Measurements from ENCODE around the gene WTAP. TPM values are rescaled to one million over a fixed set of nuclear protein-coding genes. Genes with fewer than 3 reads are reported as not detected.
A peak's percentile ranks its signal among the peaks of the same experiment; 100 is the strongest.

The WTAP gene
- total RNA-seq, 1 experiment from 2014 or later, result 142 TPM

GRCh38 chr6:159714404-159714803 lies 12.9 kb upstream of the WTAP start:
- BruUV-seq (replicated peaks), result no TSS peak
- TF ChIP-seq, protein P1, sequence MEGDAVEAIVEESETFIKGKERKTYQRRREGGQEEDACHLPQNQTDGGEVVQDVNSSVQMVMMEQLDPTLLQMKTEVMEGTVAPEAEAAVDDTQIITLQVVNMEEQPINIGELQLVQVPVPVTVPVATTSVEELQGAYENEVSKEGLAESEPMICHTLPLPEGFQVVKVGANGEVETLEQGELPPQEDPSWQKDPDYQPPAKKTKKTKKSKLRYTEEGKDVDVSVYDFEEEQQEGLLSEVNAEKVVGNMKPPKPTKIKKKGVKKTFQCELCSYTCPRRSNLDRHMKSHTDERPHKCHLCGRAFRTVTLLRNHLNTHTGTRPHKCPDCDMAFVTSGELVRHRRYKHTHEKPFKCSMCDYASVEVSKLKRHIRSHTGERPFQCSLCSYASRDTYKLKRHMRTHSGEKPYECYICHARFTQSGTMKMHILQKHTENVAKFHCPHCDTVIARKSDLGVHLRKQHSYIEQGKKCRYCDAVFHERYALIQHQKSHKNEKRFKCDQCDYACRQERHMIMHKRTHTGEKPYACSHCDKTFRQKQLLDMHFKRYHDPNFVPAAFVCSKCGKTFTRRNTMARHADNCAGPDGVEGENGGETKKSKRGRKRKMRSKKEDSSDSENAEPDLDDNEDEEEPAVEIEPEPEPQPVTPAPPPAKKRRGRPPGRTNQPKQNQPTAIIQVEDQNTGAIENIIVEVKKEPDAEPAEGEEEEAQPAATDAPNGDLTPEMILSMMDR (IDR thresholded peaks at IDR 0.05; ENCODE audit: unreplicated experiment), result no peak
- H3K27ac Mint-ChIP-seq (ENCODE audit: low read depth, unreplicated experiment), result no peak overlapping the region
- no peak overlapping the region for H3K4me3 Mint-ChIP-seq (ENCODE audit: unreplicated experiment)
- intact Hi-C loops (cut with micrococcal nuclease), result no loop called here
- no peak for DNase-seq (ENCODE audit: unreplicated experiment)
- no peaks in the 10 kb centered on the region for H3K9me3 Mint-ChIP-seq (ENCODE audit: unreplicated experiment)
- peaks cover 38% of the 10 kb centered on the region for H3K4me1 Mint-ChIP-seq (ENCODE audit: insufficient read depth, unreplicated experiment)
- CTCF ChIA-PET, result interaction anchor here (1.1 kb wide), 1 partner anchor 17 kb away, joined by 6 read pairs; no protein-coding TSS in a partner anchor
- H3K27me3 Mint-ChIP-seq (ENCODE audit: insufficient read depth, unreplicated experiment), result no peaks in the 10 kb centered on the region
- peaks cover 5% of the 10 kb centered on the region for H3K36me3 Mint-ChIP-seq (ENCODE audit: insufficient read depth, unreplicated experiment)
- POLR2A ChIA-PET, result interaction anchor here (2.2 to 18.8 kb wide), 3 partner anchors 12 to 18 kb away, joined by 10 to 877 read pairs (median 200); partner anchors contain the start of genes SOD2 and WTAP

DNA sequence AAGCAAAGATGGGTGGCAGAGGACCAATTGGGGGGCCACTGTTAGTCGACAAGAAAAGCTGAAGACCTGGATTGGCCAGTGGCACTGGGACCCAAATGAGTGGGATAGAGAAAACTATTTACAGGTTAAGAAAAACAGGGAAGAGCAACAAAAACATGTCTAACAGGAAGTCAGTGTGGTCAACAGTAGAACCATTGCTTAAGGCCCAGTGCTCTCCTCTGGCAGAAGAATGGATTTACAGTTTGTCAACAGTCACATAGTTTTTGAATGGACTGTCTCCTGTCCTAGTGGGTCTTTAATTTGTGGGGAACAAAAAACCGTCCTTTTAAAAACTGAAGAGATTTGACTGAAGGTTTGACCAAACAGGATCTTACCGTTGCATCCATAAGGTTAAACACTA lies 12.1 kb upstream of the WTAP start:
- Mint-ChIP-seq H3K4me3 (ENCODE audit: unreplicated experiment) (peak overlapping the region; percentile 41), H3K4me1 (ENCODE audit: insufficient read depth, unreplicated experiment) (peaks cover 38% of the 10 kb centered on the region), H3K27ac (ENCODE audit: low read depth, unreplicated experiment) (no peak overlapping the region), H3K36me3 (ENCODE audit: insufficient read depth, unreplicated experiment) (peaks cover 5% of the 10 kb centered on the region), H3K9me3 (ENCODE audit: unreplicated experiment) (no peaks in the 10 kb centered on the region), H3K27me3 (ENCODE audit: insufficient read depth, unreplicated experiment) (no peaks in the 10 kb centered on the region)
- no peak for DNase-seq (ENCODE audit: unreplicated experiment)
- intact Hi-C loops (cut with micrococcal nuclease), result no loop called here
- no TSS peak for BruUV-seq (replicated peaks)
- TF ChIP-seq, protein P1 (IDR thresholded peaks at IDR 0.05; ENCODE audit: unreplicated experiment), result no peak
- POLR2A ChIA-PET, result interaction anchor here (0.6 to 18.8 kb wide), 7 partner anchors 9 to 81 kb away, joined by 3 to 877 read pairs (median 4); partner anchors contain the start of genes MRPL18, SOD2, TCP1 and WTAP
- CTCF ChIA-PET, result interaction anchor here (0.9 kb wide), 2 partner anchors 14 to 25 kb away, joined by 3 to 4 read pairs; no protein-coding TSS in a partner anchor

DNA sequence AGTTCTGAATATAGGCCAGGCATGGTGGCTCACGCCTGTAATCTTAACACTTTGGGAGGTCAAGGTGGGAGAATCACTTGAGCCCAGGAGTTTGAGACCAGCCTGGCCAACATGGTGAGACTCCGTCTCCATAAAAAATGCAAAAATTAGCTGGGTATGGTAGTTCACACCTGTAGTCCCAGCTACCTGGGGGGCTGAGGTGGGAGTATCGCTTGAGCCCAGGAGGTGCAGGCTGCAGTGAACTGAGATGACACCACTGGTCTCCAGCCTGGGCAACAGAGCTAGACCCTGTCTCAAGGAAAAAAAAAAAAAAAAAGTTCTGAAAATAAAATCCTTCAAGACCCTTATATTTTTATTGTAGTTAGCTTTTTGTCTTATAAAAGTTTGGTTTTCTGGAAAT lies 11.7 kb upstream of the WTAP start:
- no peaks in the 10 kb centered on the region for H3K27me3 Mint-ChIP-seq (ENCODE audit: insufficient read depth, unreplicated experiment)

More for the DNA sequence above, 11.7 kb upstream of the WTAP start:
- no peak for DNase-seq (ENCODE audit: unreplicated experiment)
- H3K36me3 Mint-ChIP-seq (ENCODE audit: insufficient read depth, unreplicated experiment), result peaks cover 5% of the 10 kb centered on the region
- H3K27ac Mint-ChIP-seq (ENCODE audit: low read depth, unreplicated experiment), result no peak overlapping the region
- intact Hi-C loops (cut with micrococcal nuclease), result no loop called here
- CTCF ChIA-PET, result interaction anchor here (0.9 to 1.2 kb wide), 3 partner anchors 13 to 25 kb away, joined by 3 to 4 read pairs (median 3); no protein-coding TSS in a partner anchor
- H3K9me3 Mint-ChIP-seq (ENCODE audit: unreplicated experiment), result no peaks in the 10 kb centered on the region
- TF ChIP-seq, protein P1 (IDR thresholded peaks at IDR 0.05; ENCODE audit: unreplicated experiment), result no peak
- POLR2A ChIA-PET, result interaction anchor here (0.6 to 18.8 kb wide), 7 partner anchors 9 to 80 kb away, joined by 3 to 877 read pairs (median 4); partner anchors contain the start of genes MRPL18, SOD2, TCP1 and WTAP
- BruUV-seq (replicated peaks), result no TSS peak
- H3K4me3 Mint-ChIP-seq (ENCODE audit: unreplicated experiment), result peak overlapping the region; percentile 67
- H3K4me1 Mint-ChIP-seq (ENCODE audit: insufficient read depth, unreplicated experiment), result peaks cover 38% of the 10 kb centered on the region
